ENCODE measurements around the gene TSPAN13. TPM values are rescaled to one million over a fixed set of nuclear protein-coding genes. Genes with fewer than 3 reads are reported as not detected.

Gene TSPAN13
- total and polyA plus RNA-seq, 2 of the 8 experiments (the other 6 are each of a cell fraction or from before 2014, with no cell fraction given), result 15.3 to 28.1 TPM

DNA sequence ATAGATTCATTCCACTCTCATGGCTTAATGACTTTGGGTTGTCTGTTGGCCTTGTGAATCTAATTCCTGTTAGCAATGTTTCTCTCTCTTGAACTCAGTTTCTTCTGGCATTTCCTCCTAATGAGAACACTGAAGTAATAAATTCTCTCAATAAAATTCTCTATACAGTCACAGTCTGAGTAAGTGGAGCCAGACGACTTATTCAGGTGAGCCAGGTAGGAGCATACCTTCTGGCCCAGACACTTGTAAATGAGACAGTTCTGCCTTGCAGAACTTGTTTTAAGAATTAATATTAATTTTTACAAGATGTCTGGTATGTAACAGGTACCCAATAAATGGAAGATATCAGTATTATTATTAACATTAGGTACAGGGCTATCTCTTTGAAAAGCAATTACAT is 79.8 kb downstream of the TSPAN13 start (continued):
- TF ChIP-seq POLR2AphosphoS5 (IDR thresholded peaks at IDR 0.05; ENCODE audit: low read depth, low read length) (no peak), SIX5 (IDR thresholded peaks at IDR 0.05; ENCODE audit: low read depth, low read length) (no peak), BCL11A (IDR thresholded peaks at IDR 0.05; ENCODE audit: low read depth in 2 of 2, low read length in 2 of 2) (no peak), HDAC2 (IDR thresholded peaks at IDR 0.05; ENCODE audit: borderline replicate concordance in 1 of 2, low read depth in 2 of 2, low read length in 2 of 2) (no peak)

Other genes with a start within 250 kb of the TSPAN13 start
- not detected in 2 replicates for gene LRRC72, start 226.9 kb upstream of the TSPAN13 start, total RNA-seq (2021; fragmentation: NEBNext Ultra II Directional; extraction: Animal tissue kit (Norgen Biotek cat#: 25700))
- not detected in 2 replicates for gene LRRC72, start 226.9 kb upstream of the TSPAN13 start, polyA plus RNA-seq (2011; rRNA removed)
- 9.3 and 9.6 TPM in 2 replicates for gene ANKMY2, start 108.0 kb upstream of the TSPAN13 start, total RNA-seq (2021; fragmentation: NEBNext Ultra II Directional; extraction: Animal tissue kit (Norgen Biotek cat#: 25700))
- 3.8 and 5.2 TPM in 2 replicates for gene ANKMY2, start 108.0 kb upstream of the TSPAN13 start, polyA plus RNA-seq (2011; rRNA removed)
- 98.4 and 103 TPM in 2 replicates for gene BZW2, start 107.6 kb upstream of the TSPAN13 start, total RNA-seq (2021; fragmentation: NEBNext Ultra II Directional; extraction: Animal tissue kit (Norgen Biotek cat#: 25700))
- gene BZW2, start 107.6 kb upstream of the TSPAN13 start, polyA plus RNA-seq (2011; rRNA removed), result 26.0 and 32.3 TPM in 2 replicates
- not detected in 2 replicates for gene AGR2, start 51.2 kb downstream of the TSPAN13 start, total RNA-seq (2021; fragmentation: NEBNext Ultra II Directional; extraction: Animal tissue kit (Norgen Biotek cat#: 25700))
- gene AGR2, start 51.2 kb downstream of the TSPAN13 start, polyA plus RNA-seq (2011; rRNA removed), result not detected in 2 replicates
- gene AGR3, start 128.2 kb downstream of the TSPAN13 start, total RNA-seq (2021; fragmentation: NEBNext Ultra II Directional; extraction: Animal tissue kit (Norgen Biotek cat#: 25700)), result not detected in 2 replicates
- gene AGR3, start 128.2 kb downstream of the TSPAN13 start, polyA plus RNA-seq (2011; rRNA removed), result not detected in 2 replicates